IPS-11a (cell line): ENCODE measurements around the gene CANX.
A peak's percentile ranks its signal among the peaks of the same experiment; 100 is the strongest.
"Not testable (repeated sequence)": the region's sequence is repeated elsewhere in the genome, so short reads cannot be mapped to it uniquely, and the experiment has no call there.

ENCODE experiments used
- H3K4me3 ChIP-seq: one replicate; pipeline ENCODE4 v1.5.1; 2013; ENCODE audit warnings: low read depth, low read length, control low read depth

The CANX gene

DNA sequence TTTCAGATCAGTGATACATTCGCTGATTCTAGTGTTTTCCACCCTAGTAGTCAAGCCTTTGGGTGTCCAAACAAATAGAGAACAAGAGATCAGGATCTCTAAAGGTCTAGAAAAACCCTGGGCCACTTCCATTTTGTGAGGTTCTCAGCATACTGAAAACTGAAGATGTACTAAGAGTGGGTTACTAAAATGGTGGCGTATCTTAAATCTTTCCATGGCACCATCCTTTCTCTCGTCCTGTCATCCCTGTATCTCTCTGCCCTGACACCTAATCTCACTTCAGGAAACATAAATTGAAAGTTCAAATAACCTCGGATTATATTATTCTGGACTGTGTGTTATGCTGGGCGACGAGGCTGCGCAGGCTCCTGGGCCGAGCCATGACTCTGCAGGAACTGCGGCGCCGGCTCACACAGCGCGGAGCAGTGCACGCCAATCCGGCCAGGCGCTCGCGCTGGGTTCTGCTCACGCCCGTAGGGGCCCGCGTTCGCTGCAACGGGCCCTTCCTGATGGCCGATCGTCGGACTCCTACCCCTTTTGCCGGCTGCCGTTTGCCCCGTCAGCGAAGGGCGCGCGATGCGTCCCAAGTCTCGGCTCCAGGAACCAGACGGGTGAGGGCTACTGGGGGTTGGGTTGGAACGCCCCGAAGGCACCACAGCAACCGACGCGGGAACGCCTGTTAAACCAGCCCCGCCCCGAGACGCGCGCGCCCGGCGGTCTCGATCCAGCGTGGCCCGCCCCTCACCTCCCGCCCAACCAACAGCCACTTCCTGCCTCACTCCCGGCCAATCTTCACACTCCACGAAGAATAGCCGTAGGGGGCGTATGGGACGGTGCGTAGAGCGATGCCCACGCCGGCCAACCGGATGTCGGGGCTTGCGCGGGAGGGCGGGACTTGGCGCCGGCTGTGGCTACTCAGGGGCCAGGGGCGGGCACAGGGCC lies 503 bp upstream of the CANX start:
- peak overlapping the region; percentile 97 for H3K4me3 ChIP-seq

DNA sequence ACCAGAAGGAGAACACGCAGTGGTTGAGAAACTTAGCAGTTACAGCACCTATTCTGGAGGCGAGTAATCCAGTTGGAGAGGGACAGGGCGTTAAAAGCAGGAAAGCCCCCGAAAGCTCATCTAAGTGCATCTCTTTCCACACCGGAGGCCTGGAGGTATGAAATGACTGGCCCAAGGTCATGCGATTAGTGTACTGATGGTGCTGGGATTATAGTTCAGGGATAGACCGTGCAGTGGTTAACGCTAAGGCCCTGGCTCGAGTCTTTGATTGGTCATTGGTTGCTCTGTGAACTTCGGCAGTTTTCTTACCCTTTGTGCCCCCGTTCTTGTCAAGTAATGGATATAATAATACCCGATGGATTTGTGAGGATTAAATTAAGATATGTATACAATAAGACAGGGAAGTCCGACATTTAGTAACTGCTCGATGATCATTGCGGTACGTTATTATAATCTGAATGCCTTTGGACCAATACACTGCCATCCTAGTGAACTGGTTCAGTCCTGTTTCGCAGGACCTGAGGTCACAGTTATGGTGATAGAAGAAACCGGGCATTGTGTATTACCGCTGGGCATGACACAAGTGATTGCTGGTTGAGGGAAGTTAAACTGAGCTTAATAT lies 960 bp downstream of the CANX start:
- H3K4me3 ChIP-seq, result peak overlapping the region; percentile 97

- peak overlapping the region; percentile 97 for H3K4me3 ChIP-seq
These were observed 1.7 kb downstream of the CANX start for GRCh38 chr5:179700401-179700918.

GRCh38 chr5:179716286-179716685 lies 17.5 kb downstream of the CANX start:
- H3K4me3 ChIP-seq, result no peak overlapping the region

DNA sequence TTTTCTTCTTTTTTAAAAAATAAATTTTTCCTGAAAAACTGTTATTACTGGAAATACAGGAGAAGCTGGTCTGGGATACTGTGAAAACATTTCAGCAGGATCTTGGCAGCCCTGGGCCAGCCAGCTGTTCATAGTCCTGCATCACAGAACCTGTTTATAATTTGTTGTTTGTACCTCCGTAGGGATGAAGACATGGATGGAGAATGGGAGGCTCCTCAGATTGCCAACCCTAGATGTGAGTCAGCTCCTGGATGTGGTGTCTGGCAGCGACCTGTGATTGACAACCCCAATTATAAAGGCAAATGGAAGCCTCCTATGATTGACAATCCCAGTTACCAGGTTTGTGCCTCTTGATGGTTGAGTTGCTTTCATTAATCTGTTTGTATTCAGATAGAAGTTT lies 21.5 kb downstream of the CANX start:
- H3K4me3 ChIP-seq, result no peak overlapping the region

- no peak overlapping the region for H3K4me3 ChIP-seq
These were observed 25.4 kb downstream of the CANX start for GRCh38 chr5:179724163-179724562.

DNA sequence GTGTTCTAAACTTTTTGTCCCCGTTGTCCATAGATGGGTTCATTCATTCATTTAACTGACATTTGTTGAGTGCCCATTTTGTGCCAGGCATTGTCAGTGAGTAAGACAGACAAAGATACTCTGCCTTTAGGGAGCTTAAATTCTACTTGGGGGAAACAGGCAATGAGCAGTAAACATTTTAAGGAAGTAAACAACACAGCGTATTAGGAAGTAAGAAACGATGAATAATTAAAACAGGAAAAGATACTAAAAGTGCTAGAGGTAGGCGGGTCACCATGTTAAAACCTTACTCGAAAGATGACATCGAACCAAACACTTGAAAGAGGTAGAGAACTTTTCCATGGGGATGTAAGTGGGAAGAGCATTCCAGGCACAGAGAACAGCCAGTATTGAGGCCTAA lies 28.3 kb downstream of the CANX start:
- H3K4me3 ChIP-seq, result no peak overlapping the region

DNA sequence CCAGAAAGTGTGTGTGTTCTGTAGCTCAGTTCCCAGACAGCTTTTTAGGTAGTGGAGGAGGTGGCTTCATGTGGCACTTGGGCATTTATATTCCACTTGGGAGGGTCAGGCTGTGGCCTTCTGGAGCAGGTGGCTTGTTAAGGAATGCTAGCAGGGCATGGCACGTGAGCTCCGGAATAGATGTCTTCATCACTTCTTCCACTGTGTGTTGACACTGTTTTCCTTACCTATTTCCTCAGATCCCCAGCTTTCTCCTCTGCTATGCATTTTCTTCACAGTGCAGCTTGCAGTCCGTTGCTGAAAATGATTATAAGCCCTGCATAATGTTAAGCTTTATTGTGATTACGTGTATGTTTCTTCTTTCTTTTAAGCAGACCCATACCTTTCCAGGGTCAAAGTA lies 30.5 kb downstream of the CANX start:
- H3K4me3 ChIP-seq, result no peak overlapping the region

GRCh38 chr5:179729727-179730126 lies 31.0 kb downstream of the CANX start:
- no peak overlapping the region for H3K4me3 ChIP-seq

DNA sequence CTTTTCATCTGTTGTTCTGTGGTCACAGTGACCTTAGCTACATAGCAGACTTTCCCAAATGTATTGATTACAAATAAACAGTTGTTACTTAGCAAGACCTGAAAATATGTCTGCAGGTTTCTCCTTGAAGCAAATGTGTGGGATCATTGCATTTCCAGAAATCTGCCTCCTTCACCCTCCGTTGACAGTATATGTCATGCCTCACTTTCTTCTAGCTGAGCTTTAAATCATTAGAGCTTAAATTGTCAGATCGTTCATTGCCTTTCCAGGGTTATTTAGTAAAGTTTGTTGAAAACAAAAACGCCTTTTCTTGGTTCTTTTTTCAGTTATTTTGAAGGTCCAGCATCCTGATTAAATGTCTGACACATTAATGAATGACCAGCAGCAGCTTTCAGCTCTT lies 31.6 kb downstream of the CANX start:
- no peak overlapping the region for H3K4me3 ChIP-seq

DNA sequence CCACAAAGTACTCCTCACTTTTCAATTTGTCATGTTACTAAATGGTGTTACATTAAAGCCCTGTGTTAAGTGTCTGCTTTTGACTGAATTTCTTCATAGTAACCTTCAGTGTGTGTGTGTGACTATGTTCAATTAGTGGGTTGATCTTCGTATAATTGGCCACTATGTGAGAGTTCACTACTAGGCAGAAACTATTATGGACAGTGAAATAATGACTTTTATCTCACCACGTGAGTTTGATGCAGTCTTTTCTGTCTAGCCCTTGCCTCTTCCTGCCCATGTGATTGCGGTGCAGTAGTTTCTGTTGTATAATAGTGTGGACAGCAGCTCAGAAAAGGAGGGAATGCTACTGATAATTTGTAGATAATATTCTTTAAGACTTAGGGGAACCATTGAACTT lies 32.1 kb downstream of the CANX start:
- no peak overlapping the region for H3K4me3 ChIP-seq

DNA sequence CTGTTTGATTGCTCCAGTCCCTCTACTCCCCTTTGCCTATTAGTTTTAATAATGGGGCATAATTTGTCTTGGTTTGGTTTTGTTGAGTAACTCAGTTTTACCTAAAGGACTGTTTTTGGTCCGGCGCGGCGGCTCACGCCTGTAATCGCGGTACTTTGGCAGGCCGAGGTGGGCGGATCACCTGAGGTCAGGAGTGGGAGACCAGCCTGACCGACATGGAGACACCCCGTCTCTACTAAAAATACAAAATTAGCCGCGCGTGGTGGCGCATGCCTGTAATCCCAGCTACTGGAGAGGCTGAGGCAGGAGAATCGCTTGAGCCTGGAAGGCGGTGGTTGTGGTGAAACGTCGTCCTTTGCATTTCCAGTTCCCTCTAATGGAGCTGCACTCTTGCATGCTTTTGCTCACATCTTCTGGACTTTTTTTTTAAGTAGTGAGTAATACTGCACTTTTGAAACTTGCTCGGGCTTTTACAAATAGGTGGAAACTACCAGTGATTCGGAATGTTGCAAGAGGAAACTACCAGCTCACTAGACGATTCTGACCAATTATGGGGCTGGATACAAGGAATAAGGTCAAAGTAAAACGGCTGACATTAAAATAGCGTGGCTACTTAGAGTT lies 33.1 kb downstream of the CANX start:
- H3K4me3 ChIP-seq, result no peak overlapping the region

DNA sequence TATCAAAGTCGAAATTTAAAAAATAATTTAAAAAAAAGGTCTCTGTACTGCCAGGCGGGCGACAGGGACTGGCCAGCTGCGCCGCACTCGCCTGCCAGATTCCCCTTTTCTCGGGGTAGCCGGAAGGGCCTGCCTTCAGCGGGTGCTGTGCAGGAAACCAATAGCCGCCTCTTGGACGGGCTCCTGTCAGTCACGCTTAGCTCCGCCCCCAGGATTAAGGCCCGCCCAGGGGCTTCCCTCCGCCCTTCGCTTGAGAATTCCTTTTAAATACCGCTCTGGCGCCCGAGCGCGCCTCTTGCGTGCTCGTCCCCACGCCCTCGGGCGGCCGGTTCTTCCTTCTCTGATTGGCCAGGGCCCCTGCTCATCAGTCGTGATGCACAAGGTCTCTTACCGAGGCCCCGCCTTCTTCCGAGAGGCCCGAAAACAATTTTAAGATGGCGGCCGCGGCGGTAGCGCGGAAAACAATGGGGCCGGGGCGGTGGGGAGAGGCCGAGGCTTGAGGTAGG lies 33.7 kb downstream of the CANX start, which contains the start of gene MAML1:
TSS of gene MAML1 (plus strand) at position 411 of the 506 bp plus-strand sequence. CDS start 291 bp downstream, outside the sequence.
- peak within 1 kb of the TSS; percentile 89 for H3K4me3 ChIP-seq

DNA sequence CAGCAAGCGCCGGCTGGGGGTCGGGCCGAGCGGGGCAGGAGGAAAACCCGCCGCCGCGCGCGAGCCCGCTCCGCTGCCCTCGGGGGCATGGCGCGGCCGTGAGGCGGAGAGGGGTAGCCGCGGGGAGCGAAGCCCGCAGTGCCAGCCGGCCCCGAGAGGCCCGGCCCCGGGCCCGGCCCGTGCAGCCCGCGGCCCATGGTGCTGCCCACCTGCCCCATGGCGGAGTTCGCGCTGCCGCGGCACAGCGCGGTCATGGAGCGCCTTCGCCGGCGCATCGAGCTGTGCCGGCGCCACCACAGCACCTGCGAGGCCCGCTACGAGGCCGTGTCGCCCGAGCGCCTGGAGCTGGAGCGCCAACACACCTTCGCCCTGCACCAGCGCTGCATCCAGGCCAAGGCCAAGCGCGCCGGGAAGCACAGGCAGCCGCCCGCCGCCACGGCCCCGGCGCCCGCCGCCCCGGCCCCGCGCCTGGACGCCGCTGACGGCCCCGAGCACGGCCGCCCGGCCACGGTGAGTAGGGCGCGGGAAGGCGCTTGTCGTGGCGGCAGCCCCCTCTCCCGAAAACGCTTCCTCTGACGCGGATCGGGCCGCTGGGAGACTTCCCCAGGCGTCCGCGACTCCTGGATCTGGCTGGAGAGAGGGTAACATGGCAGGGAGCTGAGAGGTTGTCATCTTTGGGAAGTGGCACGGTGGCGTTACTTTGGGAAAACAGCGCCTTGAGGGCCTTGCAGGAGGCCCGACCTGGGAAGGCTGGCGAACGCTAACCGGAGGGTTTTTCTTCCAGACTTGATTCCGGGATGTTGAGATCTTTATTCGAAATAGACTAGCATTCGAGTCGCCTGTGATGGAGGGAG lies 34.4 kb downstream of the CANX start:
- peak overlapping the region; percentile 89 for H3K4me3 ChIP-seq

DNA sequence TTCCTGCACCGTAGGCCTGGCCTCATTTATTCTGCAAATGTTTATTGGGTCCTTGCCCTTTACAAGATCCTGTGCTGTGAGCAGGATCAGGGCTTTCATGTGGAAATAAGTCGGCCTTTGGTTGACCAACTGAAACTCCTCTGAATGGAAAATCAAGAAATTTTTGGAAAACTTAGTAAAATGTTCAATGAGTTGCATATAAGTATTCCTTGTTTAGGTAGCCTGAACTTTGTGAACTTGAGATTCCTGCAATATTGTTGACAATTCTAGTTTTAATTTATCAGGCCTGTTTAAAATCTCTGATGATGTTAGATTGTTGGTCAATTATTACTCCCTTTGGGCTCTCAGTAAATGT lies 35.0 kb downstream of the CANX start:
- H3K4me3 ChIP-seq, result peak overlapping the region; percentile 89

DNA sequence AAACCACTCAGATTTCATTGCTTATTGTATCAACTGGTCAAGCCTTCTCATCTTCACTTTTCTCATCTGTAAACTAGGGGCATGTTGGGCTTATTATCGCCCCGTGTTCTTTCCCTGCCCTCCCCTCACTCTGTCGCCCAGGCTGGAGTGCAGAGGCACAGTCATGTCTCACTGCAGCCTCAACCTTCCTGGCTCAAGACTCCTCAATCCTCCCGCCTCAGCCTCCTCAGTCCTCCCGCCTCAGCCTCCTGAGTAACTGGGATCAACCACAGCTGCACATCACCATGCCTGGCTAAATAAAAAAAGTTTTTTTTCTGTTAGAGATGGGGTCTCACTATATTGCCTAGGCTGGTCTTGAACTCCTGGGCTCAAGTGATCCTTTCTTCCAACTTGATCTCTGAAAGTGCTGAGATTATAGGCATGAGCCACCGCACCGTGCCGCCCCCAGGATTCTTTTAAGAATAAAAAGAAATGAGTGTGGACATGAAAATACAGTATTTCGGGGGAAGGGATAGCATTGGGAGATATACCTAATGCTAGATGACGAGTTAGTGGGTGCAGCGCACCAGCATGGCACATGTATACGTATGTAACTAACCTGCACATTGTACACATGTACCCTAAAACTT lies 35.9 kb downstream of the CANX start:
- H3K4me3 ChIP-seq, result peak overlapping the region; percentile 89

DNA sequence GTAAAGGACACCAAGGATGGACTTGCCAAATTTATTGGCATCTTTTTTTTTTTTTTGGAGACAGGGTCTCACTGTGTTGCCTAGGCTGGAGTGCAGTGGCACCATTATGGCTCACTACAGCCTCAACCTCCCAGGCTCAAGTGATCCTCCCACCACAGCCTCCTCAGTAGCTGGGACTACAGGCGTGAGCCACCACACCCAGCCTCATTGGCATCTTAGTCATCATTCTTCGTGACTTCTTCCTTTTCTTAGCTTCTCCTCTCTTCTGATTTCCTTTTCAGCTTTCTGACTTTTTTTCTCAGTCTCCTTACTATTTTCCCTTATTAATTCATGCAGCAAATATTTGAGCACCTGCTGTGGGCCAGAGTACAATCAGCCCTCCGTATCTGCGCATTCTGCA lies 40.0 kb downstream of the CANX start:
- H3K4me3 ChIP-seq, result no peak overlapping the region

DNA sequence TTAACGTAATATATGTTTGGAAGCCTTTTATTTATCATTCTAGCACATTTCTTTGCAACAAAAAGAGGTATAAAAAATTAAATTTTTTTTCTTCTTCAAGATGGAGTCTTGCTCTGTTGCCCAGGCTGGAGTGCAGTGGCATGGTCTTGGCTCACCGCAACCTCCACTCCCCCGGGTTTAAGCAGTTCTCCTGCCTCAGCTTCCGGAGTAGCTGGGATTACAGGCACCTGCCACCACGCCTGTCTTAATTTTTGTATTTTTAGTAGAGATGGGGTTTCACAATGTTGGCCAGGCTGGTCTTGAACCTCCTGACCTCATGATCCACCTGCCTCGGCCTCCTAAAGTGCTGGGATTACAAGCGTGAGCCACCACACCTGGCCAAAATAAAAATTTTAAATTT lies 45.3 kb downstream of the CANX start:
- H3K4me3 ChIP-seq, result not testable (repeated sequence)

- H3K4me3 ChIP-seq, result no peak overlapping the region
These were observed 48.1 kb downstream of the CANX start for GRCh38 chr5:179746872-179747271.

DNA sequence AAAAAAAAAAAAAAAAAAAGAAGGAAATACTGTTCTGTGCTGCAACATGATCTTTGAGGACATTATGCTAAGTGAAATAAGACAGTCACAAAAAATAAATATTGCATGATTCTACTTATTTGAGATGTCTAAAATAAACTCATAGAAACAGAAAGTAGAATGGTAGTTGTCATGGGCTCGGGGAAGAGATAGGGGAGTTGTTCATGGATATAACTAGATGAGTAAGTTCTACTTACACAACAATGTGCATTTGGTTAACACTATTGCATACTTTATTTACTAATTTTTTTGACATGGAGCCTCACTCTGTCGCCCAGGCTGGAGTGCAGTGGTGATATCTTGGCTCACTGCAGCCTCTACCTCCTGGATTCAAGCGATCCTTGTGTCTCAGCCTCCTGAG lies 49.0 kb downstream of the CANX start:
- no peak overlapping the region for H3K4me3 ChIP-seq
